Activated CD8-positive, alpha-beta T cell treated with anti-CD3 and anti-CD28 coated beads, Interleukin-2, amount 10 ng/mL, durations not matched to agents 7 days and 5 days (primary cell): ENCODE measurements around the gene DLGAP3. TPM values are rescaled to one million over a fixed set of nuclear protein-coding genes. Genes with fewer than 3 reads are reported as not detected.
"Not testable (repeated sequence)": the region's sequence is repeated elsewhere in the genome, so short reads cannot be mapped to it uniquely, and the experiment has no call there.

Source experiments
- ATAC-seq: fragments of 150-1000 bp; cut with Tn5 transposase; one replicate; pipeline ENCODE4 v1.10.0; 2021; ENCODE audit warnings: moderate library complexity
- CTCF ChIA-PET: fragments of 350-600 bp; sonication (Branson Sonifier 250); formaldehyde crosslinking; loops from one replicate; lab custom pipeline; 2021; ENCODE audit warnings: antibody characterized with exemption; lab: Charles Lee
- POLR2A ChIA-PET: fragments of 350-600 bp; sonication (Branson Sonifier 250); formaldehyde crosslinking; loops from one replicate; lab custom pipeline; 2021; ENCODE audit warnings: antibody characterized with exemption; lab: Charles Lee
- DNase-seq: peaks from one replicate; pipeline ENCODE4 v3.0.0-alpha.2; 2020
- H3K27ac Mint-ChIP-seq: one replicate; pipeline ENCODE4 v1.8.0; 2021; ENCODE audit warnings: mild to moderate bottlenecking, mixed read lengths
- H3K27me3 Mint-ChIP-seq: one replicate; pipeline ENCODE4 v1.8.0; 2021; ENCODE audit warnings: low read depth, mixed read lengths
- H3K36me3 Mint-ChIP-seq: one replicate; pipeline ENCODE4 v1.8.0; 2021; ENCODE audit warnings: low read depth, mixed read lengths
- H3K4me1 Mint-ChIP-seq: one replicate; pipeline ENCODE4 v1.8.0; 2021; ENCODE audit warnings: low read depth, mixed read lengths
- H3K4me3 Mint-ChIP-seq: one replicate; pipeline ENCODE4 v1.8.0; 2021; ENCODE audit warnings: mild to moderate bottlenecking, mixed read lengths
- H3K9me3 Mint-ChIP-seq: one replicate; pipeline ENCODE4 v1.8.0; 2022; ENCODE audit warnings: mixed read lengths; ENCODE audit not compliant: insufficient read depth
- total RNA-seq, 2 experiments: library from RNA; stranded (reverse); gene quantifications; one replicate each; pipeline ENCODE4 v1.2.3, GENCODE V29; 2021

DLGAP3 gene
- total RNA-seq, 2 experiments from 2014 or later: 0.29 to 0.39 TPM

DNA sequence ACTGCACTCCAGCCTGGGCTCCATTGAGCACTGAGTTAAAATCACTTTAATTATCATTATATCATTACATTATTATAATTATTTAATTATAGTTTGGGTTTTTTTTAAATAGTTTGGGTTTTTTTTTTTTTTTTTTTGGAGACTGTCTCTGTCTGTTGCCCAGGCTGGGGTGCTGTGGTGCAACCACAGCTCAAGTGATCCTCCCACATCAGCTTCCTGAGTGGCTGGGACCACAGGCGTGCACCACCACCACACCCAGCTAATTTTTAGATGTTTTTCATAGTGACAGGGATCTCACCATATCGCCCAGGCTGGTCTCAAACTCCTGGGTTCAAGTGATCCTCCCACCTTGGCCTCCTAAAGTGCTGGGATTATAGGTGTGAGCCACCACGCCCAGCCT, 38.8 kb upstream of the DLGAP3 start:
- POLR2A ChIA-PET, CTCF ChIA-PET, H3K4me3 Mint-ChIP-seq, H3K4me1 Mint-ChIP-seq, H3K27me3 Mint-ChIP-seq, H3K27ac Mint-ChIP-seq, H3K36me3 Mint-ChIP-seq, H3K9me3 Mint-ChIP-seq: not testable (repeated sequence)
- peak; percentile 41 for DNase-seq
- peak; percentile 83 for ATAC-seq

DNA sequence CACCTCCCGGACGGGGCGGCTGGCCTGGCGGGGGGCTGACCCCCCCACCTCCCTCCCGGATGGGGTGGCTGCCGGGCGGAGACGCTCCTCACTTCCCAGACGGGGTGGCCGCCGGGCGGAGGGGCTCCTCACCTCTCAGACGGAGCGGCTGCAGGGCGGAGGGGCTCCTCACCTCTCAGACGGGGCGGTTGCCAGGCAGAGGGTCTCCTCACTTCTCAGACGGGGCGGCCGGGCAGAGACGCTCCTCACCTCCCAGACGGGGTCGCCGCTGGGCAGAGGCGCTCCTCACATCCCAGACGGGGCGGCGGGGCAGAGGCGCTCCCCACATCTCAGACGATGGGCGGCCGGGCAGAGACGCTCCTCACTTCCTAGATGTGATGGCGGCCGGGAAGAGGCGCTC, 38.2 kb upstream of the DLGAP3 start:
- CTCF ChIA-PET, ATAC-seq, H3K9me3 Mint-ChIP-seq, POLR2A ChIA-PET, H3K4me1 Mint-ChIP-seq, H3K4me3 Mint-ChIP-seq, H3K27me3 Mint-ChIP-seq, H3K27ac Mint-ChIP-seq, H3K36me3 Mint-ChIP-seq, DNase-seq: not testable (repeated sequence)

DNA sequence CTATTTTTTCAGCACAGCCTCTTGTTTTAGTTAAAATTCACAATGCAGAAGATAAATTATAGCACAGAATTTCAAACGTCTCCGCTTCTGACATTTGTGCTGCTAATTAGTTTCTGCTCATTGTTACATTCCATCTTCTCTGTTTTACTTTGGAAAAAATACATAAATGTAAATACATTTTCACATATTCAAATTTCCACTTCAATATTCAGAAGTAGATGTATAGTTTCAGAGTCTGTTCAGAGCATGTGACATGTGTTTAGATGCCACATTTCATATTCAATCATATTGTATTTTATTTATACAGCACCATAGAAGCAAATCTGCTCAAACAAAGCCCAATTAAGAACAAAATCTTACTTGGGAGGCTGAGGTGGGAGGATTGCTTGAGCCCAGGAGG, 36.1 kb upstream of the DLGAP3 start:
- CTCF ChIA-PET: no interaction called here
- H3K36me3 Mint-ChIP-seq: no peaks in the 10 kb centered on the region
- POLR2A ChIA-PET: no interaction called here
- DNase-seq (no peak), ATAC-seq (no peak)
- no peak overlapping the region for H3K27ac Mint-ChIP-seq
- H3K4me3 Mint-ChIP-seq: no peak overlapping the region
- H3K27me3 Mint-ChIP-seq: peaks cover 11% of the 10 kb centered on the region
- H3K9me3 Mint-ChIP-seq: no peaks in the 10 kb centered on the region
- H3K4me1 Mint-ChIP-seq: peaks cover 6% of the 10 kb centered on the region

DNA sequence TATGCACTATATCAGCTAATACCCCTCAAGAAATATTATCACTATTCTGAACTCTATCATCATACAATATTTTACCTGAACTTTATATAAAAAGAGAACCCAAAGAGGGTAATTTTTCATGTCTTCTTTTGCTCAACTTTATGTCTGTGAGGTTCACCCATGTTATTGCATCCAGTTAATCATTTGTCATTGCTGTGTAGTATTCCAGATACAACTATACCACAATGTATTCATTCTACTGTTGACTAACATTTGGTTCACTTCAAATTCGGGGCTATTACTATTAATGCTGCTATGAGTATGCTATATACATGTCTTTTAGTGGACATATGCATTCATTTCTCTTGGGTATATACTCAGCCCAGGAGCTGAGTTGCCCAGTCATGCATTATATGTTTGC, 21.0 kb upstream of the DLGAP3 start:
- H3K27ac Mint-ChIP-seq: no peak overlapping the region
- POLR2A ChIA-PET: no interaction called here
- CTCF ChIA-PET: no interaction called here
- DNase-seq (no peak), ATAC-seq (no peak)
- no peaks in the 10 kb centered on the region for H3K36me3 Mint-ChIP-seq
- H3K9me3 Mint-ChIP-seq: peaks cover 5% of the 10 kb centered on the region
- H3K4me1 Mint-ChIP-seq: no peaks in the 10 kb centered on the region
- no peak overlapping the region for H3K4me3 Mint-ChIP-seq
- no peaks in the 10 kb centered on the region for H3K27me3 Mint-ChIP-seq

DNA sequence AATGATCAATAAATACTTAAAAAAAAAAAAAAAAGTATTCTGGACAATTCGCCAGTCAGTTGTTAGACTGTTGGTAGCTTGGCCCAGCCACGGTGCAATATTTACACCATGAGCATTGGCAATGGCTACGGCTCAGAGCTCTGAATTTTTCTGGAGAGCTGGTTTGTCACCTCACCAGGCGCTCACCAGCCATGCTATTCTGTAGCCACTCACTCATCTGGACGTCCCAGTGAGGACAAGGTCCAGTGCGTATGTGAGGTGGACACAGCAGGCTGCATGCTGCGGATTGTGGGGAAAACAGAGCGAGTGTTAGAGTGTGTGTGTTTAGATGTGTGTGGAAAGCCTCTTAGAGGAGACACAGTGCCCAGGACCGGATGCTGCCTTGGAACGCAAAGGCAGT, 19.3 kb upstream of the DLGAP3 start:
- H3K4me3 Mint-ChIP-seq, H3K36me3 Mint-ChIP-seq, H3K9me3 Mint-ChIP-seq, H3K27ac Mint-ChIP-seq, CTCF ChIA-PET, H3K4me1 Mint-ChIP-seq, DNase-seq, ATAC-seq, POLR2A ChIA-PET, H3K27me3 Mint-ChIP-seq: not testable (repeated sequence)

DNA sequence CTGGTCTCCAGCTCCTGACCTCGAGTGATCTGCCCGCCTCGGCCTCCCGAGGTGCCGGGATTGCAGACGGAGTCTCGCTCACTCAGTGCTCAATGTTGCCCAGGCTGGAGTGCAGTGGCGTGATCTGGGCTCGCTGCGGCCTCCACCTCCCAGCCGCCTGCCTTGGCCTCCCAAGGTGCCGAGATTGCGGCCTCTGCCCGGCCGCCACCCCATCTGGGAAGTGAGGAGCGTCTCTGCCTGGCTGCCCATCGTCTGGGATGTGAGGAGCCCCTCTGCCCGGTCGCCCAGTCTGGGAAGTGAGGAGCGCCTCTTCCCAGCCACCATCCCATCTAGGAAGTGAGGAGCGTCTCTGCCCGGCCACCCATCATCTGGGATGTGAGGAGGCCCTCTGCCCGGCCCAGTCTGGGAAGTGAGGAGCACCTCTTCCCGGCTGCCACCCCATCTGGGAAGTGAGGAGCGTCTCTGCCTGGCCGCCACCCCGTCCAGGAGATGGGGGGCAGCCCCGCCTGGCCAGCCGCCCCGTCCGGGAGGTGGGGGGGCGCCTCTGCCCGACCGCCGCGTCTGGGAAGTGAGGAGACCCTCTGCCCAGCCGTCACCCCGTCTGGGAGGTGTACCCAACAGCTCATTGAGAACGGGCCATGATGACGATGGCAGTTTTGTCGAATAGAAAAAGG, 18.3 kb upstream of the DLGAP3 start:
- ATAC-seq, DNase-seq, H3K4me1 Mint-ChIP-seq, POLR2A ChIA-PET, H3K4me3 Mint-ChIP-seq, CTCF ChIA-PET, H3K36me3 Mint-ChIP-seq, H3K27ac Mint-ChIP-seq, H3K9me3 Mint-ChIP-seq: not testable (repeated sequence)
- peaks cover 10% of the 10 kb centered on the region for H3K27me3 Mint-ChIP-seq

DNA sequence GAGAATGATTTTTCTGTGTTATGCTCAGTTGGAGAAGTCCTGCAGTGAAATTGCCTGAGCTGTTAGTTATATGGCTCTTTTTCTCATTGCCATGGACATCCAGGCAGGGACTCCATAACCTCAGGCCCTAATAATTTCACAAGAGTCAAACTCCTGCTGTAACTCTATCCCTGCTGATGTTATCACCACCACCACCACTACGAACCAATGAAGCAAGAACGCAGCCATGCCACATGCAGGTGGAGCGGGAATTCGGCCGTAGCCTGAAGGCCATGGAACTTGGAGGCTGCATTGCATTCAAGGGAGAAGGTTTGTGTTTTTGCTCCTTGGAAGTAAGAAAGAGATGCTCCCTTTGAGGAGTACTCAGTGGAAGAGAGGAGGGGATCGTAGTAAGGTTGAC, 16.8 kb upstream of the DLGAP3 start:
- Mint-ChIP-seq H3K9me3 (no peaks in the 10 kb centered on the region), H3K27ac (no peak overlapping the region), H3K36me3 (no peaks in the 10 kb centered on the region), H3K27me3 (peaks cover 19% of the 10 kb centered on the region), H3K4me1 (no peaks in the 10 kb centered on the region), H3K4me3 (no peak overlapping the region)
- CTCF ChIA-PET: no interaction called here
- no peak for ATAC-seq
- DNase-seq: no peak
- POLR2A ChIA-PET: no interaction called here

DNA sequence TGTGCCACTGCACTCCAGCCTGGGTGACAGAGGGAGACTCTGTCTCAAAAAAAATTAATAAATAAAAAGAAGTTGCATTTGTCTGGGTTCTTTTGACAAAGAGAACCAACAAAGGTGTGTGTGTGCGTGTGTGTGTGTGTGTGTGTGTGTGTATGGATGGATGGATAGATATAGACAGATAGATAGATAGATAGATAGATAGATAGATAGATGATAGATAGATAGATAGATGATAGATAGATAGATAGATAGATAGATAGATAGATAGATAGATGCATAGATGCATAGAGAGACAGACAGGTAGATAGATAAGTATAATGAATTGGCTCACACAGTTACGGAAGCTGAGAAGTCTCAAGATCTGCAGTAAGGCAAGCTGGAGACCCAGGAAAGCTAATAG, 12.3 kb upstream of the DLGAP3 start:
- POLR2A ChIA-PET, H3K4me1 Mint-ChIP-seq, DNase-seq, H3K27ac Mint-ChIP-seq, H3K4me3 Mint-ChIP-seq, ATAC-seq, H3K9me3 Mint-ChIP-seq, H3K36me3 Mint-ChIP-seq, CTCF ChIA-PET: not testable (repeated sequence)
- H3K27me3 Mint-ChIP-seq: peaks cover 27% of the 10 kb centered on the region

DNA sequence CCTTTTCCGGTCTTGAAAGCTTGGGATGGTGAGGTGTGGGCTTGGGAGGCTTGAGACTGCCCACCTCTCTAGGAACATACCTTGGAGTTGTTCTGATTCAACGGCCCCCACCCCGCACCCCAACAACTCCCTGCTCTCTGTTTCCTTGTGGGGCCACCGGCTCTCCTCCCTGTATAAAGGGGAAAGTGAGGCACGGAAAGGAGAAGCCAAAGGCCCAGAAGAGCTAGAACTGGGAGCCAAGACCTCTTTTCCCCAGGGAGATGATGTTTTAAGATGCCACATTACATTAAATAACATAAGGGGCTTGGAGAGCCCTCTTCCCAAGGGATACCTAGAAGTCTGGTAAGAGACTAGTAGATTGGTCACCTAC, 1.2 kb upstream of the DLGAP3 start:
- Mint-ChIP-seq H3K36me3 (no peaks in the 10 kb centered on the region), H3K4me3 (no peak overlapping the region), H3K9me3 (no peaks in the 10 kb centered on the region), H3K4me1 (peaks cover 5% of the 10 kb centered on the region), H3K27me3 (peaks cover 42% of the 10 kb centered on the region), H3K27ac (no peak overlapping the region)
- DNase-seq (no peak), ATAC-seq (no peak)
- ChIA-PET POLR2A (no interaction called here), CTCF (interaction anchor here (1.4 kb wide), 1 partner anchor 55 kb away, joined by 3 read pairs; the partner anchor contains the start of gene TMEM35B)

DNA sequence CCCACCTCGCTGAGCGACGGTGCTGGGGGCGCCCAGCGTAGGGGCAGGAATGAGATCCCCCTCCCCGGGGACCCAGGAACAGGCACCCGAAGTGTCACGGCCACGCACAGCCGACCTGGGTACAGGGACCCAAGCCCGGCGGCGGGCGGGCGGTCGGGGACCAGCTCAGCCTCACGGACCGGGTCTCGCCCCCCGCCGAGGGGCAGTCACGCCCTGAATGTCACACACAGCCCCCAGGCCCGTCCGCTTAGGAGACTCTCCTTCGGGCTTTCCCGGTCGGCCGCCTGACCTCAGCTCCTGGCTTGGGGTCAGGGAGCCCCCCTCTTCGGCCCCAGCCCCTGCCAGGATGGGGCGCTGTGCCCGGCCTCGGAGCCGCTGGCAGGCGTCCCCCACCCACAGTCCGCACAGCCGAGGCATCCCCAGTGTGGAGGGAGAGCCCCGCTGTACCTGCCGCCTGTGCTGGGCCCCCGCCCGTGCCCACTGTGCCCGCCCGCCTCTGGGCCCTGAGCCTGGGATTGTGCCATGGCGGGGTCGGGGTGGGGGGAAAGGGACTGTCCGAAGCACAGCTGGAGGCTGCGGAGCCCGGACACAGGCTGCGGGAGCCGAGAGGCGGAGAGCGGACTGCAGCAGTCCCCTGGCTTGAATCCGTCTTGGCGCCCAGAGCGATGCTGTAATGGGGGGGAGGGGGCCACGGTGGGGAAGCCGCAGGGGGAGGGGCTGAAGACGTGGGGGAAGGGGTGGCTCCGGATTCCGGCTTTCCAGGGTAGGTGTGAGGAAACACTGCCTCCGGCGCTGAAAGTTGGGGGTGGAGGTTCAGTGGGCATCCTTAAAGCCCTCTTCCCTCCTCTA, 627 bp upstream of the DLGAP3 start:
- Mint-ChIP-seq H3K27ac (no peak overlapping the region), H3K4me3 (no peak overlapping the region), H3K27me3 (peaks cover 41% of the 10 kb centered on the region), H3K9me3 (no peaks in the 10 kb centered on the region), H3K36me3 (no peaks in the 10 kb centered on the region), H3K4me1 (peaks cover 5% of the 10 kb centered on the region)
- DNase-seq: no peak
- POLR2A ChIA-PET: no interaction called here
- ATAC-seq: no peak
- CTCF ChIA-PET: interaction anchor here (1.4 kb wide), 1 partner anchor 55 kb away, joined by 3 read pairs; the partner anchor contains the start of gene TMEM35B

DNA sequence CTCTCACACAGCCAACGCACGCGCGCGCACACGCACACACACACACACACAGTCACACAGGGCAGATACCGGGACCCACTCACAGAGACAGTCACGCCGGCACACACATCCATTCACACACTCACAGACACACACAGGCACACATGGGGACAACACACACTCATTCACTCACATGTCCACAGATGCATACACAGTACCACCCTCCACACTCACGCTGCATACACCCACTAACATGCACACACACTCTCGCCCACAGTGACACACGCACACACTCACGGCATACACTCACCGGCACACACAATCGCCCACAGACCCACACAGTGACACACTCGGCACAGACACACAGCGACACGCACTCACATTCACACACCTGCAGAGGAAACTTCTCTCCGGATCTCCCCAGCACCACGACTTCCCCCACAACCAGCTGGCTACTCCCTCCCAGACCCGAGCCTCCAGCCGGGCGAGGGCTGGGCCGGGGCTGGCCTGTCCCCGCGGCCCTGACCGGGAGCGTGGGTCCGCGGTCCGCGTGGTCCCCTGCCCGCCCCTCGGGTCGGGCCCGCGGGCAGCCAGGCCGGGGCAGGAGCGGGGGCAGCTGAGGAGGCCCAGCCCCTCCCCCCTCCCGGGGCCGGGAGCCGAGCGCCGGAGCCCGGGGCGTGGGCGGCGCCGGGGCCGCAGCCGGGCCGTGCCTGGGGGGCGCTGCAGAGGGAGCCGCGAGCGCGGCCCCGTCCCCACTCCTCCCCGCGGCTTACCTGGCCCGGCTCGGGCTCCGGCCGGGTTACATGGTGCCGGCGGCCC, 552 bp downstream of the DLGAP3 start:
- no peaks in the 10 kb centered on the region for H3K36me3 Mint-ChIP-seq
- H3K4me3 Mint-ChIP-seq: peak overlapping the region; percentile 9
- peaks cover 5% of the 10 kb centered on the region for H3K4me1 Mint-ChIP-seq
- no peak for DNase-seq
- H3K27me3 Mint-ChIP-seq: peaks cover 43% of the 10 kb centered on the region
- no peaks in the 10 kb centered on the region for H3K9me3 Mint-ChIP-seq
- ChIA-PET CTCF (no interaction called here), POLR2A (no interaction called here)
- no peak overlapping the region for H3K27ac Mint-ChIP-seq
- ATAC-seq: no peak
